GM15510 (cell line): ENCODE results near the gene EPB41L2.

Source experiments
- POLR2A ChIP-seq: IDR thresholded peaks from 3 replicates; pipeline ENCODE4 v1.6.1; 2011; ENCODE audit warnings: borderline replicate concordance; ENCODE audit not compliant: insufficient read length; ENCODE audit errors: extremely low read depth

EPB41L2 gene

GRCh38 chr6:130873746-130874145 lies 189.3 kb downstream of the EPB41L2 start:
- TF ChIP-seq POLR2A = no peak

GRCh38 chr6:130872250-130873095 lies 190.6 kb downstream of the EPB41L2 start:
- TF ChIP-seq POLR2A = no peak

GRCh38 chr6:130870179-130870880 lies 192.7 kb downstream of the EPB41L2 start:
- no peak for TF ChIP-seq POLR2A

GRCh38 chr6:130869681-130870080 lies 193.4 kb downstream of the EPB41L2 start:
- TF ChIP-seq POLR2A = no peak

- no peak for TF ChIP-seq POLR2A
These were observed 197.3 kb downstream of the EPB41L2 start for GRCh38 chr6:130865793-130866192.

- TF ChIP-seq POLR2A = no peak
These were observed 198.7 kb downstream of the EPB41L2 start for GRCh38 chr6:130864344-130864743.

GRCh38 chr6:130863415-130864230 lies 199.4 kb downstream of the EPB41L2 start:
- no peak for TF ChIP-seq POLR2A

GRCh38 chr6:130862370-130862769 lies 200.7 kb downstream of the EPB41L2 start:
- no peak for TF ChIP-seq POLR2A

GRCh38 chr6:130859161-130859867 lies 203.7 kb downstream of the EPB41L2 start:
- no peak for TF ChIP-seq POLR2A

- TF ChIP-seq POLR2A = no peak
These were observed 204.4 kb downstream of the EPB41L2 start for GRCh38 chr6:130858498-130859160.

- TF ChIP-seq POLR2A = no peak
These were observed 205.0 kb downstream of the EPB41L2 start for GRCh38 chr6:130858054-130858453.

GRCh38 chr6:130853555-130854183 lies 209.4 kb downstream of the EPB41L2 start:
- no peak for TF ChIP-seq POLR2A

GRCh38 chr6:130852844-130853554 lies 210.0 kb downstream of the EPB41L2 start:
- TF ChIP-seq POLR2A = no peak
